ENCODE measurements around the gene ISX.

- TF ChIP-seq POLR2AphosphoS5 (IDR thresholded peaks at IDR 0.05; ENCODE audit: borderline replicate concordance, low read depth, low read length) = no peak
- no peak for TF ChIP-seq FOXP2 (optimal IDR thresholded peaks at IDR 0.05; ENCODE audit: control extremely low read depth, extremely low read length, insufficient read depth)
- no peak for TF ChIP-seq EZH2 (IDR thresholded peaks at IDR 0.05)
Measured at GRCh38 chr22:35034963-35035362, 31.0 kb upstream of the ISX start.
